ENCODE measurements around the gene IFITM2. TPM values are rescaled to one million over a fixed set of nuclear protein-coding genes. Genes with fewer than 3 reads are reported as not detected.

Gene IFITM2
- total and polyA plus RNA-seq, 2 of the 13 experiments (the other 11 are each of a cell fraction or from before 2014, with no cell fraction given), result 13.8 to 267 TPM

- no peak for TF ChIP-seq ZNF674 (CRISPR knock-in tag; IDR thresholded peaks at IDR 0.05; ENCODE audit: low read depth)
- no peak for TF ChIP-seq SRSF4 (IDR thresholded peaks at IDR 0.05; ENCODE audit: low read depth, low read length, poor library complexity, severe bottlenecking)
These were observed 25.4 kb upstream of the IFITM2 start (continued) for GRCh38 chr11:282171-282570.

GRCh38 chr11:282630-283360, 24.8 kb upstream of the IFITM2 start:
- no peak overlapping the region for H2AFZ ChIP-seq (ENCODE audit: low read length)
- TF ChIP-seq KLF9 (CRISPR knock-in tag; IDR thresholded peaks at IDR 0.05; ENCODE audit: low read depth), result no peak
- 0 out of 2 replicates have a peak, but pooled peaks have one; percentile 28 for TF ChIP-seq BHLHE40 (IDR thresholded peaks at IDR 0.05; ENCODE audit: low read length)
- H3K9ac ChIP-seq (ENCODE audit: insufficient read depth, low read depth, low read length), result no peak overlapping the region
- H3K9me3 ChIP-seq (ENCODE audit: low read length), result no peaks in the 10 kb centered on the region
- no TSS peak for BruUV-seq (replicated peaks)
- no peak overlapping the region for H3K27ac ChIP-seq (ENCODE audit: extremely low read length, insufficient read depth, low read length)
- no peaks in the 10 kb centered on the region for H3K36me3 ChIP-seq (replicated peaks in 1 of 2; ENCODE audit: control insufficient read depth in 1 of 2, insufficient read depth in 2 of 2, low read length in 2 of 2)
- intact Hi-C loops (cut with micrococcal nuclease; ENCODE audit: unreplicated experiment) (no loop called here), in situ Hi-C loops (cut with HindIII; ENCODE audit: extremely low pct_ligation_motif_present, low pct_unique_long_range_greater_than_20kb) (no loop called here)
- no peaks in the 10 kb centered on the region for H3K79me2 ChIP-seq (ENCODE audit: insufficient read depth, low read length)
- ChIA-PET CTCF (ENCODE audit: low intra/inter-chr PET ratio, low total read pairs) (no interaction called here), POLR2A (no interaction called here)
- ATAC-seq (no peak), DNase-seq (ENCODE audit: low spot score) (no peak), FAIRE-seq (no peak)
- H3K4me3 ChIP-seq (replicated peaks in 1 of 3; ENCODE audit: insufficient read depth in 1 of 3, low read depth in 2 of 3, low read length in 3 of 3), result no peak overlapping the region
- no peaks in the 10 kb centered on the region for H4K20me1 ChIP-seq (ENCODE audit: insufficient read depth, low read length)
- no peak overlapping the region for H3K4me2 ChIP-seq (ENCODE audit: low read depth, low read length)
- WGBS (ENCODE audit: low lambda C conversion rate), result 37% methylated on average over 13 of the region's 13 CpGs
- peaks cover 24% of the 10 kb centered on the region for H3K4me1 ChIP-seq (ENCODE audit: insufficient read depth, low read length)
- H3K27me3 ChIP-seq (ENCODE audit: control insufficient read depth in 1 of 2, insufficient read depth in 2 of 2, low read length in 2 of 2), result peaks cover 10 to 89% of the 10 kb centered on the region in 2 experiments

GRCh38 chr11:283405-284104, 24.1 kb upstream of the IFITM2 start:
- Histone ChIP-seq H3K4me2 (ENCODE audit: low read depth, low read length) (no peak overlapping the region), H3K9me3 (ENCODE audit: low read length) (no peaks in the 10 kb centered on the region), H3K4me1 (ENCODE audit: insufficient read depth, low read length) (peaks cover 32% of the 10 kb centered on the region), H4K20me1 (ENCODE audit: insufficient read depth, low read length) (no peaks in the 10 kb centered on the region), H3K9ac (ENCODE audit: insufficient read depth, low read depth, low read length) (no peak overlapping the region), H2AFZ (ENCODE audit: low read length) (no peak overlapping the region), H3K79me2 (ENCODE audit: insufficient read depth, low read length) (no peaks in the 10 kb centered on the region), H3K27ac (ENCODE audit: extremely low read length, insufficient read depth, low read length) (no peak overlapping the region), H3K36me3 (replicated peaks in 1 of 2; ENCODE audit: control insufficient read depth in 1 of 2, insufficient read depth in 2 of 2, low read length in 2 of 2) (no peaks in the 10 kb centered on the region), H3K4me3 (replicated peaks in 1 of 3; ENCODE audit: insufficient read depth in 1 of 3, low read depth in 2 of 3, low read length in 3 of 3) (peak overlapping the region in 1 of 3 experiments; percentile 23; a peak in 1 of 6 replicates), H3K27me3 (ENCODE audit: control insufficient read depth in 1 of 2, insufficient read depth in 2 of 2, low read length in 2 of 2) (peaks cover 12 to 89% of the 10 kb centered on the region in 2 experiments)
- in situ Hi-C loops (cut with HindIII; ENCODE audit: extremely low pct_ligation_motif_present, low pct_unique_long_range_greater_than_20kb) (no loop called here), intact Hi-C loops (cut with micrococcal nuclease; ENCODE audit: unreplicated experiment) (no loop called here)
- ChIA-PET POLR2A (no interaction called here), CTCF (ENCODE audit: low intra/inter-chr PET ratio, low total read pairs) (no interaction called here)
- WGBS (ENCODE audit: low lambda C conversion rate), result 55% methylated on average over 23 of the region's 23 CpGs
- FAIRE-seq, result no peak
- no peak for ATAC-seq
- DNase-seq (ENCODE audit: low spot score), result no peak
- BruUV-seq (replicated peaks), result no TSS peak
- TF ChIP-seq KLF6 (CRISPR knock-in tag; IDR thresholded peaks at IDR 0.05) (no peak), RXRB (CRISPR knock-in tag; IDR thresholded peaks at IDR 0.05; ENCODE audit: borderline replicate concordance) (no peak), ZNF101 (CRISPR knock-in tag; IDR thresholded peaks at IDR 0.05; ENCODE audit: borderline replicate concordance, low read depth) (no peak), ADNP (CRISPR knock-in tag; IDR thresholded peaks at IDR 0.05) (no peak), ZMYM3 (CRISPR knock-in tag; IDR thresholded peaks at IDR 0.05) (no peak), ZSCAN25 (CRISPR knock-in tag; IDR thresholded peaks at IDR 0.05) (no peak), MED13 (CRISPR knock-in tag; IDR thresholded peaks at IDR 0.05) (no peak), FOXC1 (CRISPR knock-in tag; IDR thresholded peaks at IDR 0.05; ENCODE audit: borderline replicate concordance) (no peak)

Measured in HepG2 (cell line).